Measurements from ENCODE around the gene KCTD2.
"Not testable (repeated sequence)": the region's sequence is repeated elsewhere in the genome, so short reads cannot be mapped to it uniquely, and the experiment has no call there.

KCTD2 gene

DNA sequence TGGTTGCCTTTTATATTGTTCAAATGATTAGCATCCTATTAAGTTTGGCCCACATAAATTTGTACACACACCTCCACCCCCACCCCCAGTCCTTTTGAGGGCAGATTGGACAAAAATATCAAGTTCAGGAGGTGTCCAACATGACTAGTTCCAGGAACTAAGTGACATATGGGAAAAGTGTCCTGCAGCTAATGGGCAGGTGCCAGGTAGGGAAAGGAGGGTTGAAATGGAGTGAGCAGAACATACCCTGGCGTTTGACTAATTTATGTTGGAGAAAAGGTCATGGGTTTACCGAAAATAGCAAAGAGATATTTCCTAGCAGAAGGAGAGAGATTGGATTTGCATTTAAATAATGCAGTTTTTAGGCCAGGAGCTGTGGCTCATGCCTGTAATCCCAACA, 4.9 kb downstream of the KCTD2 start:
- no peak for DNase-seq (ENCODE audit: low spot score)

DNA sequence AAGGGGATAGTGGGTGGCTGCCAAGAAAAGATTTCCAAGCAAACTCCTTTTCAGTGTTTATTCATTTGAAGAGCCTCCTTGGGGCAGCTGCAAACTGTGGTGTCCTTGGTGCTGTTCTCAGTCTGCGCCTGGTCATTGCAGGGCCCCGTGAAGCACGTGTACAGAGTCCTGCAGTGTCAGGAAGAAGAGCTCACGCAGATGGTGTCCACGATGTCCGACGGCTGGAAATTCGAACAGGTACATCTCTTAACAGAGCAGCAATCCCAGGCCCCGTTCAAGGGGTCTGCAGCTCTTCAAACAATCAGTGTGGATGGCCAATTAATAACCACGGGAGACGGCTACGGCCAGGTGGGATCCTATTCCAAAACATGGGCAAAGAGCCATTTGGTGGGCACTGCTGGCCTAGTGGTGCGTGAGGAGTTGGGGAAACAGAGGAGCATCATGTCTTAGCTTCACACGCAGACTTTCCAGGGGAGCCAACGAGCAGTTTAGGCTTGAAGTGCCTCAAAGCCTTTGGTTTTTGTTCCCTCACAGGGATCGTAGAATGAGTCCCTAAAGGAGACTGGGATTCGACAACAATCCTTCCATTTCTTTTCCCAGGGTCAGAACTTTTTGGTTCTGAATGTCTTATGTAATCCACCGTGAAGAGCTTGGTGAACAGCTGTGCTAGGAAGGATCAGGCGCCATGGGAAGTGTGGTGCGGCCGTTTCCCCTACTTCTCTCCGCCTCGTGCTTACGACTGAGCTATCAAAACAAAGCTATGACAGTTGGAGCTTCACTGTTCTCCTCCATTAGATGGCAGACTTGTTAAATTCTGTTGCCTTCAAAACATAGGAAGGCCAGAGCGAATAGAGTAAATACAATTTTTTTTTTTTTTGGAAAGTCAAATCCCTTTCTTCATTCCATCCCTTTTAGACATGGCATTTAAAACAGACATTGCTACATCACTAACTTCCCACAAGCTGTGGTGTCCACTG, 12.6 kb downstream of the KCTD2 start:
- DNase-seq (ENCODE audit: low spot score) = no peak

DNA sequence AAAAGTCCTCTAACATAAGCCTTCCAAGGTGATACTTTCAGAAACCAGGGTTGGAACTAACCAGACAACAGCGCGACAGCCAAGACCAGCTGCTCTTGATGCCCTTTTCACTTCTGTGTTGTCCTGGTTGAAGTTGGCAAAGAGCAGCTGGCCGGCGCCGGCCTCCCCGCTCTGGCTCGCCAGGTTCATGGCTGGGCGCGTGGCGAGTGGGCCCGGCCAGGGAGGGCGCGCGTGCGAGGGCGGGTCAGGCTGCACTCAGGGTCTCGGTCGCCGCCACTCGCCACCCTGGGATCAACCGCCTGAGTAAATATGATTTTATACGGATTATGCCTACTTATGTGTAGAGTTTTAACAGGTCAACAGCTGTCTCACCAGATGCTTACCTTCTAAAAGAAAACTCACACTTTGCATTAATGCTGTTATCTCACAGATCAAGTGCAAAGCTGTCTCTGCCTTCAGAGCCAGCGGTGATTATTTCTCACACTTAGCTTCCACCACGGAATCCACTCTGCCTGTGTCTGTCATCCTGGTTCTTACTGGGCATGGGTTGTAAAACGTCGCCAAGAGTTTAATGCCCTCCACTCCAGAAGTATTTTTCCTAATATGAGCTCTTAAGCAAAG, 13.5 kb downstream of the KCTD2 start:
- no peak for DNase-seq (ENCODE audit: low spot score)

DNA sequence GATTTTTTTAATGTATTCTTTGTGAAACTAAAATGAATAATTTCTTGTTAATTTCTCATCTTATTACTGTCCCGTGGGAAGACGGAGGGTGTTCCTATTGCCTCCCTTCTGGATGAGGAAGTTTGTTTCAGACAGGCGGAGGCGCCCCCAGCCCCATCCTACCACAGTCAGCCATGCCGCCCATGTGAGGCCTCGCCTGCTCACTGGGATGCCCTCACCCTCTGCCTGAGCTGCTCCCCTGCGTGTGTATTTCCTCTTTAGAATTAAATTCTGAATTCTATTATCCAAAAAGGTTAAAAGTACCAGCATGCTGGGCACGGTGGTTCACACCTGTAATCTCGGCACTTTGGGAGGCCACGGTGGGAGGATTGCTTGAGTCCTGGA, 14.0 kb downstream of the KCTD2 start:
- no peak for DNase-seq (ENCODE audit: low spot score)

DNA sequence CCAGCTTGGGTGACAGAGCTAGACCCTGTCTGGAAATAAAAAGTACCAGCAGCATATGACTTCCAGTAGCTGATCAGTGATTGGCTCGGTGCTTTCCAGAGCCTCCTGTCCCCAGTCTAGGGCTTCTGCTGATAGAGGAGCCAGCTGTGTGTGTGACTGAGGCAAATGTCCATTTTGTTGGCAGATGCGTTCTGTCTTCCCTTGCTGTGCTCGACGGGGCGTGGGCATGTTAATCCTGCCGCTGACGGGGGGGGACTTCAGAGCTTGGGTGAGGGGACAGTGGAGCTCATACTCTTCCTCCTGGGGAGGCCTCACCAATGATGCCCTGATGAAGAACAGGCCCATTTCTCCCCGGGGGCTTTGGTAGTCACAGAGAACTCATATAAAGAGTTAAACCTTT, 14.6 kb downstream of the KCTD2 start:
- no peak for DNase-seq (ENCODE audit: low spot score)

DNA sequence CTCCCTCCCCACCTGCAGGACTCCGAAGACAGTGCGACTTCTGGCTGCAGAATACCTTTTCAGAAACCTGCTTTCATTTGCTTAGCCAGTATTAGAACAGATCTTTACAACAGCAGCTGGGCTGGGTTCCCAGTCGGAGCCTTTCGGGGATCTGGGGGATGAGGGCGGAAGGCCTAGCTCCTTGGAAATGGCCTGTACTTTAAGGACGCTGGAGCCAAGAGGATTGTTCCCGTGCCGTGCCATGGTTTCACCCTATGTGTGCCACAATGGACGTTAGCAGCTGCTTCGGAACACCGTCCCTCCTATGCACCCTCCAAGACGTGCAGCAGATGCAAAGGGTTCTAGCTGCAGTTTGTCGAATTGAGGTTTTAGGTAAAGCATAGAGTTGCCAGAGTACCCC, 16.2 kb downstream of the KCTD2 start:
- no peak for DNase-seq (ENCODE audit: low spot score)

DNA sequence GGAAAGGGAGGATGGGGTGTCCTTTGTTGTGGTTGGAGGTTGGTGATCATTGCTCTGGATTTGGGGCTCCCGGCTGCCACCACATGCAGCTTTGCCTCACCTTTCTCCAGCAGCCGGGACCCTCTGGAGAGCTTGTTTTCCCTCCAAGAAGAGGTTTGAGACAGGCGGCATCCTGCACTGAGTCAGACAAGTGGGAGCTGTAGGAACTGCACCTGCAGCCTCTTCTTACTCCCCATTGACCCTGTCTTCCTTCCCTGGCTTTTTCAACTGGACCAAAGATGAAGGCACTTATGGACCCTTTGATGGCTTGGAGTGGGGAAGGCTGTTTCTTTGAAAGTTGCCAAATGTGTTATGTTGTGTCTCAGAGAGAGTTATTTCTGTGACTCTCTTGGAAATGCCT, 16.6 kb downstream of the KCTD2 start:
- DNase-seq (ENCODE audit: low spot score) = no peak

DNA sequence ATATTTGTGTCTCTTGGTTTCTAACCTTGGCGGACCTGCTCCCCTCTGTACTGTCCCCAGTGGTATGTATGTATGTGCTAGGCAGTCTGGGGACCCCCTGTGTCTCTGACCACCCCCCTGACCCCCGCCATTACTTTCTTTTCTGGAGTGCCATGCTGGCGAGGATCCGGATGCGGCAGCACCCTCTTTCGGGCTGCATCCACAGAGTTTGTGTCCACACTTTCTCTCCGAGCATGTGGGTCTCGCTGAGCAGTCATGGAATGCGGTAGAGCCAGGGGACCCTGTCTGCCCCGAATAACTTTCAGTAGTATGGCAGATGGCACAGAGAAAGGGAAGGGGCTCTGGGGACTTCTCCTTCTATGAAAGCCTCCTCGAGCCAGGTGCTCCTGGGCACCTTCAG, 17.0 kb downstream of the KCTD2 start:
- DNase-seq (ENCODE audit: low spot score) = no peak

DNA sequence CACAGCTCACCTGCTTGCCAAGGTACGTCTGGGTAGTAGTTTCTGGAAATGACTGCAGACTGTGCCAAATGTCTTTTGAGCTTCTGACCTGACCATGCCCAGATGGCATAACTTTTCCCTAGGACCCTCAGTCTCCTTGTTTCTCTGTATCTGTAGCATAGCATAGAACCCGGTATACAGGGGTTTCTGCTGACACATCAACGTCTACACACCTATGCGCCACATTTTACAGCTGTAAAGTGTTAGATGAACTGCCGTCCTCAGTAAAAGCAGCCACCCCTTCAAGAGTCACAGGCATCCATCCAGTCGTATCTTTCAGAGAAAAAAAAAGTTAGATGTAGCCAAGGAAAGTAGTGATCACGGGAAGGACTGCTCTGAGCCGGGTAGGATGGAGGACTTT, 17.4 kb downstream of the KCTD2 start:
- no peak for DNase-seq (ENCODE audit: low spot score)

DNA sequence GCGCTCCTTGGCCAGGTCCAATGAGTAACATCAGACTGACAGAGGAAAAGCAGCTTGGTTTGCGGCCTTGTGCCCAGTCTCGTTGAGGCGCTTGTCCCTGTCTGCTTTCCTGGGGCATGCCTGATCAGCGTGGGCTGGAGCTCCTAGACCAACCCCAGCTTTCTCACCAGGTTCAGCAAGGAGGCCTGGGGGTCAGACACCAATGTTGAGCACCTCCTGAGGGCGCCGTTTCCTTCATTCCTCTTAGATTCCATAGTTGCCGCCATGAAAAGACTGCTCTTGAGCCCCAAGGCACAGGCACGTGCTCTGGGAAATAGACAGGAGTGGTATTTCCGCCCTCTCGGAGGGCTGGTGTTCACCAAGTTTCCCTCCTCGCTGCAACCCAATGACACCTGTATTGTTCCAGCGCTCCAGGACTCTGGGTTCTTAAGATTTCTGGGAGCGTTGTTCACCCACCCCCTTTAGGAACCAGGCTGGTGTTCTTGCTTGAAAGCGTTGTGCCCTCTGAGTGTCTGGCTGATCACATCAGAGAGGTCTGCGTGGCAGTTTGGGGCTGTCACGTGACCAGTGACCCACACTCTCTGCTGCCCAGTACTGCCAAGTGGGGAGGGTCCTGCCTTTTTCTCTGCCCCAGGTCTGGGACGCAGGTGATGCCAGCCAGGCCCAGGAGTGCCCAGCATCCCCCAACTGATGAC, 18.0 kb downstream of the KCTD2 start:
- no peak for DNase-seq (ENCODE audit: low spot score)

DNA sequence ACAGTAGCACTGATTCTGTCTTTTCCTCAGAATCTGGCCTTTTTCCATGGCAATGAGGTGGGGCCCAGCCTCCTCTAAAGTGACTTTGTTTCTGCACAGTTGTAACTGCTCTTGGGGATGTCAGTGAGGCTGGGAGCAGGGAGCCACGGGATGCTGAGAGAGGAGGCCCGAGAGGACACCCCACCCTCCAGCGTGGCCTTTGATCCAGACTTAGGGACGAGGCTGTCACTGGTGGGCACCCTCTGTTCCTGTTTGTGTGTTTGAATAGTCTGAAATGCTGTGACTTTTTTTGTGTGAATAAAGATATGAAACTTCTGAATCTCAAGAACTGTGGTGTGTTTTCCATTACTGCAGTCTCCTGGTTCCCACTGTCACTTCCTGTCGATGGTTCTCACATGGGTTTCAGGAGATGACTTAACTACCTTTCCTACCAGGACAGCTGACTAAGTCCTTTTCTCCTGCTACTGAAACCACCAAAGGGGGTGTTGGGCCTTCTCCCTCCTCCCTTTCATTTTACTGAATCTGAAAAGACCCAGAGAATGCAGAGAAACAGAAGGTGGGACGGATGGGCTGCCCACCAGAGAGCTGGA, 18.6 kb downstream of the KCTD2 start:
- no peak for DNase-seq (ENCODE audit: low spot score)

DNA sequence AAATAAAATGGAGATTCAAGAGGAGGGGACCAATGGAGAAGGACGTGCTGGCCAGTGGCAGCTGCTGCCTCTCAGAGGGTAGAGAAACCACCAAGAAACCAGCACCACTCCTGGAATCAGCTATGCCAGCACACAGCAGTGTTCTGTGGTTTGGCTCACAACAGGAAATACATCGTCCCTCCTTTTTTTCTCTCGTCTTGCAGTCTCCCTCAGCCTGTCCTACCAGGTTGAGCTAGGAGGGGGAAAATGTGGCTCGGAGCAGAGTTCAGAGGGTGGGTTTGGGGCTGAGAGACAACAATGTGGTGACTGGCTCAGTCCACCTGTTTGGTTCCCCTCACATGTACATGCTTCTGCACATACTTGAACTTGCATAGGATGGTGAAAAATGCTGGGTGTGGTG, 20.8 kb downstream of the KCTD2 start:
- DNase-seq (ENCODE audit: low spot score) = no peak

DNA sequence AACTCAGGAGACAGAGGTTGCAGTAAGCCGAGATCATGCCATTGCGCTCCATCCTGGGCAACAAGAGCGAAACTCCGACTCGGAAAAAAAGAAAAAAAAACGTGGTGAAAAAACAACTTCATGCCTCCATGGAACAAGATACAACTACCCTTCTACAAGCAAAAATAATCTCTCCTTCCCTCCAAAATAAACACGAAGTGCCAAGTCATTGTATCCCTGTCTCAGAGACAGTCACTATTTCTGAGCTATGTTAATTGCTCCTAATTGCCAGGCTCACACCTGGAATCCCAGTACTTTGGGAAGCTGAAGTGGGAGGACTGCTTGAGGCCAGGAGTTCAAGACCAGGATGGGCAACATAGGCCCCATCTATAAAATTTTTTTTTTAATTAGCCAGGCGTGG, 21.7 kb downstream of the KCTD2 start:
- DNase-seq (ENCODE audit: low spot score) = no peak

DNA sequence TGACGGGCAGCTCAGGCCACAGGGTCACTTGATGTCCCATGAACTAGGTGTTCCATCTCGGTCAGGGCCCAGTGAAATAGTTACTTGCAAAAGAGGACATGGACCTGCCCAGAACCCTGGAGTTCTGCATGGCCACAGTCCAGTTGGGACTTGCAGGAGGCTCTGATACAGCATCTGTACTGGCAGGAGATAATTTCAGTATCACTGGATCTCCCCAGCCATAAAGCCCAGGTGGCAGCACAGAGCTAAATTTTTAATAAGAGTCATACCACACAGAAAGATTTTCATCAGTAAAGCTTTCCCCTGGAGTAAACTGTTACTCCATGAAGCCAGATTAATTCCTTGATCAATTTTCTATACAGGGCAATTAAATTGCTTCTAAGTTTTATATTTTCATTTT, 22.8 kb downstream of the KCTD2 start:
- DNase-seq (ENCODE audit: low spot score) = no peak

DNA sequence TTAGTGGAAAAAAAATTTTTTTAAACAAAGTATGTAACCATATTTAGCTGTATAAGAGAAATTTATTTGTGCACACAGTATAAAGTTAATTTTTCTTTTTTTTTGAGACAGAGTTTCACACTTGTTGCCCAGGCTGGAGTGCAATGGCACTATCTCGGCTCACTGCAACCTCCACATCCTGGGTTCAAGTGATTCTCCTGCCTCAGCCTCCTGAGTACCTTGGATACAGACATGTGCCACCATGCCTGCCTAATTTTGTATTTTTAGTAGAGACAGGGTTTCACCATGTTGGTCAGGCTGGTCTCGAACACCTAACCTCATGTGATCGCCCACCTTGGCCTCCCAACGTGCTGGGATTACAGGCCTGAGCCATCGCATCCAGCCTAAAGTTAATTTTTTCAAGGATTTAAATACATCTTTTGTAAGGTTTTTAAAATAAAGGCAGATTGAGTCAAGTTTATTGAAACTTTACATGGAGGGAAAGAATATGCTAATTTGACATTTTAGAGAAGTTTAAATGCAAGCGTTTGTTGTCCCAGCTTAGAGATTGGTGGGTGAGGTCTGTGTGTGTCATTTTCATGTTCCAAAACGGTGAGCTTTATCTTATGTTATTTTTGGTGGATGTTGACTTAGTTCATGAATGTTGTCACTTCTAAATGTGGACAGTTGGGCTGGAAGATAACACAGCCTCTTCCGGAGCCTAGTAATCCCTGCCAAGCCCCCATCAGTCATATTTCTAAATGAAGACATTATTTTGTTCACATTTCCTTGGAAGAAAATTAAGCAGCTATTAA, 24.6 kb downstream of the KCTD2 start:
- DNase-seq (ENCODE audit: low spot score) = not testable (repeated sequence)

DNA sequence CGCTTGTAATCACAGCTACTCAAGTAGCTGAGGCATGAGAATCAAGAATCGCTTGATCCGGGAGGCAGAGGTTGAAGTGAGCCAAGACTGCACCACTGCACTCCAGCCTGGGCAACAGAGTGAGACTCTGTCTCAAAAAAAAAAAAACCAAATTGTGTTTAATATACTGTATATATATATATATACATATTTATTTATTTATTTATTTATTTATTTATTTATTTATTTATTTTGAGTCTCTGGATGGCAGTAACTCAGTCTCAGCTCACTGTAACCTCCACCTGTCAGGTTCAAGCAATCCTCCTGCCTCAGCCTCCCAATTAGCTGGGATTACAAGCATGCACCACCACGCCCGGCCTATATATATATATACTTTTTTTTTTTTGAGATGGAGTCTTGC, 25.9 kb downstream of the KCTD2 start:
- DNase-seq (ENCODE audit: low spot score) = not testable (repeated sequence)

DNA sequence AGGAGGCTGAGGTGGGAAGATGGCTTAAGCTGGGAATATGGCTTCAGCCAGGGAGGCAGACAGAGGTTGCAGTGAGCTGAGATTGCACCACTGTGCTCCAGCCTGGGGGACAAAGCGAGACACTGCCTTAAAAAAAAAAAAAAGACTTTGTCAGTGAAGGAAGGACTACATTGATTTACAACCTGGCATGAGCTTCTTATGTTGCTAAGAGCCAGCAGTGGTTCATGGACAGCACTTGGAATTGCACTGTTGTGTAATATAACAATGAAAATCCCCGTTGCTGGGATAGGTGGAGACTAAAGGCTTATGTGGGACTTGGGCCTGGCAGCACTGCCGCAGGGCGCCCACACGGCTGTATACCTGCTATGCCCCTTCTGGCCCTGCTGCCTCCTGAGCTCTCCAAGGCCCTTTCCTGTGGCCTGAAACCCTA, 26.6 kb downstream of the KCTD2 start:
- DNase-seq (ENCODE audit: low spot score) = no peak

DNA sequence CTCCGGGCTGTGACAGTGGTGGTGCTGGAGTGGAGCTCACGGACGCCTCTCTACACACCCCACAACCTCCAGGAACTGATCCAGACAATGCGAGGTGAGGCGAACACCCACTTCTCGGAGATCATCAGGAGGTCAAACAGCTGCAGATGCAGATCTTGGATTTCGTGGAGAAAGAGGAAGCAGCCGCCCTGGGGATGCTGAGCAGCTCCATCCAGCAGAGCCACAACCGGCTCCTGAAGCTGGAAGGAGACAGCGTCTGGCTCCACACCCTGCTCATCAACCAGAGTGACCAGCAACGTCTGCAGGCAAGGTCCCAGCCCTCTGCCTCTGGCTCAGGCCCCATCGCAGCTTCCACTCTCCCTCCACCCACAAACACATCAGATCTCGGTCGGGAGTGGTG, 27.5 kb downstream of the KCTD2 start:
- no peak for DNase-seq (ENCODE audit: low spot score)

DNA sequence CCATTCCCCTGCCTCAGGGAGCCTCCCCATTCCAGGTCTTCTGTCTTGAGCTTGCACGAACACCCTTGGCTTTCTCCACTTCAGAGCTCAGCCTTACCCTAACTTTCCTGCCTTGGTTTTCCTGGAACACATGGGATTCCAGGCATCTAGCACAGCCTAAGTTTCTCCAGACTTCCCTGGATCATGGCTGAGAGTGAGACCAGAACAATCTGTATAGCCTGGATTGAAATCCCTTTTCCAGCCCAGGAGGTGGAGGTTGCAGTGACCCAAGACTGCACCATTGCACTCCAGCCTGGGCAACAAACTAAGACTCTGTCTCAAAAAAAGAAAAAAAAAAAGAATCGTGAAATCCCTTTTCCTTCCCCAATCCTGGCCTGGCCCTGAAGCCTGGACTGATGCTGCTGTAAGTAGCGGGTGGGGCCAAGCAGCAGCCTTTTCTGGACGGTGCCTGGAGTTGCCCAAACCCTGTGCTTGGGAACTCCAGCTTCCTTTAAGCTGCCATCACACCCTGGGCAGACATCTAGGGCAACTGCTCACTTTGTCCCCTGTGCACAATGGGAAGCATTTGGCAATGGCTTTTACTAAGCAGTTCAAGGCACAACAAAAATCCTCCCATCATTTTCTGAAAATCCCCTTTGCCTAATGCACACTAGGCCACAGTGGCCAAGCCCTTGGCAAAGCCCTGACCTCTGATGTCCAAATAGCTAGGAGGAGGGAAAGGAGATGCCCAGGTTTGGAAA, 28.7 kb downstream of the KCTD2 start:
- no peak for DNase-seq (ENCODE audit: low spot score)

DNA sequence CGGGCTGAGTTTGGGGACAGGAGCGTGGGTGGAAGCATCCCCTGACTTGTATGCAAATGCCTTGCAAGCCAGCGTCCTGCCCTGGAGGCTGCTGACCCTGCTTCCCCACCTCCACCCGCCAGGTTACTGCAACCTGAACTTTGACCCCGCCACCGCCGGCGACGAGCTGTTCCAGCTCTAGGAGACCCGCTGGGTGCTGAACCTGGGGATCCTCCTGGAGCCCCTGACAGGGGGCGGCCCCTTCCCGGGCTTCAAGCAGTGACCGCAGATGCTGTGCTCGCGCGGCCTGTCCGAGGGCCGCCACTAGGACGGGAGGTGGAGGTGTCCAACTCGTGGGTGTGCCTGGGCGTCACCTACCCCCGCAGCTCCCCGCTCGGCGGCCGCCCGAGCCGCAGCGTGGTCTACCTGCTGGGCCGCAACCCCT, 30.1 kb downstream of the KCTD2 start:
- no peak for DNase-seq (ENCODE audit: low spot score)
